HepG2 (cell line): Measurements from ENCODE around the gene JPH4. TPM values are rescaled to one million over a fixed set of nuclear protein-coding genes. Genes with fewer than 3 reads are reported as not detected.
A peak's percentile ranks its signal among the peaks of the same experiment; 100 is the strongest.

ENCODE experiments used
- ATAC-seq: fragments of 200-7000 bp; cut with Tn5 transposase; 3 replicates; pipeline ENCODE4 v1.9.1; 2020; ENCODE audit warnings: mild to moderate bottlenecking, moderate library complexity
- BruUV-seq: library from RNA; stranded (reverse); fragments of 400-500 nt; replicated peaks from 2 replicates; lab custom pipeline; 2021; lab: Mats Ljungman, UMichigan
- CTCF ChIA-PET: fragments of 300-600 bp; formaldehyde crosslinking; extraction: SDS; loops from one replicate; lab custom pipeline; 2021; ENCODE audit warnings: low total read pairs, inconsistent platforms, low intra/inter-chr PET ratio; lab: Yijun Ruan, JAX
- POLR2A ChIA-PET: fragments of 350-600 bp; sonication (Branson Sonifier 250); formaldehyde crosslinking; loops from one replicate; lab custom pipeline; 2020; ENCODE audit warnings: antibody characterized with exemption, inconsistent platforms; lab: Yijun Ruan, JAX
- DNase-seq: peaks from one replicate; pipeline ENCODE4 v3.0.0-alpha.2; 2015; ENCODE audit warnings: low spot score
- FAIRE-seq: peaks from 3 replicates; lab custom pipeline; 2011; peaks lifted over from hg19 to GRCh38; lab: Jason Lieb, UNC
- H2AFZ ChIP-seq: one replicate; pipeline ENCODE4 v1.6.1; 2011; ENCODE audit warnings: low read length, inconsistent platforms
- H3K27ac ChIP-seq: fragments of 300-600 bp; 3 replicates; pipeline ENCODE4 v1.8.0; 2011; ENCODE audit warnings: mixed run types, mild to moderate bottlenecking, mixed read lengths, low read length, inconsistent platforms; ENCODE audit not compliant: insufficient read depth; ENCODE audit errors: extremely low read length
- H3K27me3 ChIP-seq, 2 experiments: fragments of 200-600 bp in 1 of 2; 2 replicates in 1 of 2; 3 replicates in 1 of 2; pipeline versions ENCODE4 v1.6.0 to v1.8.0; 2011; ENCODE audit warnings: low read length in 2 of 2, mild to moderate bottlenecking in 2 of 2, moderate library complexity in 2 of 2, inconsistent platforms in 1 of 2; ENCODE audit not compliant: insufficient read depth in 2 of 2, control insufficient read depth in 1 of 2
- H3K36me3 ChIP-seq, 2 experiments: fragments of 200-600 bp in 1 of 2; replicated peaks in 1 of 2; 2 replicates in 1 of 2; 3 replicates in 1 of 2; pipeline versions ENCODE4 v1.5.1 to v1.8.0; 2011; ENCODE audit warnings: low read length in 2 of 2, inconsistent platforms in 1 of 2; ENCODE audit not compliant: insufficient read depth in 2 of 2, control insufficient read depth in 1 of 2
- H3K4me1 ChIP-seq: 2 replicates; pipeline ENCODE4 v1.5.1; 2012; ENCODE audit warnings: low read length, inconsistent platforms; ENCODE audit not compliant: insufficient read depth
- H3K4me2 ChIP-seq: 2 replicates; pipeline ENCODE4 v1.6.0; 2011; ENCODE audit warnings: low read depth, low read length, inconsistent platforms
- H3K4me3 ChIP-seq, 3 experiments: fragments of 200-600 bp in 1 of 3; sonication (generic), shearing (Covaris generic) in 1 of 3; replicated peaks in 1 of 3; 2 replicates each; pipeline ENCODE4 v1.5.1; 2011 to 2016; ENCODE audit warnings: low read length in 3 of 3, inconsistent platforms in 2 of 3, low read depth in 2 of 3, mild to moderate bottlenecking in 2 of 3, control low read depth in 1 of 3, mixed read lengths in 1 of 3; ENCODE audit not compliant: insufficient read depth in 1 of 3
- H3K79me2 ChIP-seq: one replicate; pipeline ENCODE4 v1.6.1; 2011; ENCODE audit warnings: low read length, inconsistent platforms; ENCODE audit not compliant: insufficient read depth
- H3K9ac ChIP-seq: 2 replicates; pipeline ENCODE4 v1.6.0; 2011; ENCODE audit warnings: mild to moderate bottlenecking, low read depth, low read length, inconsistent platforms; ENCODE audit not compliant: insufficient read depth
- H3K9me3 ChIP-seq: 2 replicates; pipeline ENCODE4 v1.5.1; 2012; ENCODE audit warnings: mild to moderate bottlenecking, low read length
- H4K20me1 ChIP-seq: 2 replicates; pipeline ENCODE4 v1.6.0; 2011; ENCODE audit warnings: inconsistent platforms, mild to moderate bottlenecking, low read length, moderate library complexity; ENCODE audit not compliant: insufficient read depth
- ATF2 ChIP-seq: sonication (generic); formaldehyde crosslinking; IDR thresholded peaks from 2 replicates; pipeline ENCODE4 v1.4.0; 2020; ENCODE audit warnings: missing genetic modification reagents
- BRD4 ChIP-seq: sonication (generic); formaldehyde crosslinking; IDR thresholded peaks from 2 replicates; pipeline ENCODE4 v1.4.0; 2020; ENCODE audit warnings: missing genetic modification reagents
- HNRNPL ChIP-seq: fragments of 200-400 bp; formaldehyde crosslinking; IDR thresholded peaks from 2 replicates; pipeline ENCODE4 v1.6.1; 2017; ENCODE audit warnings: mild to moderate bottlenecking, low read depth, low read length
- IRF2 ChIP-seq: IDR thresholded peaks from 2 replicates; pipeline ENCODE4 v1.6.1; 2018; ENCODE audit warnings: missing genetic modification reagents, missing compliant biosample characterization
- KLF12 ChIP-seq: sonication (generic); formaldehyde crosslinking; IDR thresholded peaks from 2 replicates; pipeline ENCODE4 v1.4.0; 2020; ENCODE audit warnings: missing genetic modification reagents, borderline replicate concordance
- LCORL ChIP-seq, 2 experiments: fragments of 450-650 bp in 1 of 2; sonication (generic) in 1 of 2; formaldehyde crosslinking in 1 of 2; IDR thresholded peaks; 2 replicates each; pipeline versions ENCODE4 v1.5.0 to v1.6.1; 2017 to 2020; ENCODE audit warnings: antibody characterized with exemption in 1 of 2, missing genetic modification reagents in 1 of 2
- MTA1 ChIP-seq: sonication (generic); formaldehyde crosslinking; IDR thresholded peaks from 2 replicates; pipeline ENCODE4 v1.4.0; 2020; ENCODE audit warnings: missing genetic modification reagents, mild to moderate bottlenecking, borderline replicate concordance
- PHF20 ChIP-seq: sonication (generic); formaldehyde crosslinking; IDR thresholded peaks from 2 replicates; pipeline ENCODE4 v1.5.0; 2020; ENCODE audit warnings: mild to moderate bottlenecking, missing genetic modification reagents
- RBM22 ChIP-seq: fragments of 200-400 bp; formaldehyde crosslinking; optimal IDR thresholded peaks from 2 replicates; pipeline ENCODE3; 2017; ENCODE audit warnings: mild to moderate bottlenecking, low read length, moderate library complexity
- SRSF4 ChIP-seq: fragments of 200-400 bp; formaldehyde crosslinking; IDR thresholded peaks from one replicate; pipeline ENCODE4 v1.6.1; 2018; ENCODE audit warnings: mild to moderate bottlenecking, low read depth, low read length, moderate library complexity; ENCODE audit not compliant: poor library complexity, severe bottlenecking
- ZC3H4 ChIP-seq: sonication (generic); formaldehyde crosslinking; IDR thresholded peaks from 2 replicates; pipeline ENCODE4 v1.4.0; 2020; ENCODE audit warnings: missing genetic modification reagents, borderline replicate concordance
- ZNF207 ChIP-seq: fragments of 450-650 bp; IDR thresholded peaks from 2 replicates; pipeline ENCODE4 v1.6.1; 2016; ENCODE audit warnings: antibody characterized with exemption, borderline replicate concordance
- ZNF225 ChIP-seq: sonication (generic); formaldehyde crosslinking; IDR thresholded peaks from 2 replicates; pipeline ENCODE4 v1.4.0; 2020; ENCODE audit warnings: mild to moderate bottlenecking, missing genetic modification reagents
- ZNF382 ChIP-seq: sonication (generic); formaldehyde crosslinking; IDR thresholded peaks from 2 replicates; pipeline ENCODE4 v1.5.0; 2020; ENCODE audit warnings: missing genetic modification reagents, mild to moderate bottlenecking, borderline replicate concordance
- ZNF501 ChIP-seq: sonication (generic); formaldehyde crosslinking; IDR thresholded peaks from 2 replicates; pipeline ENCODE4 v1.5.1; 2020; ENCODE audit warnings: mild to moderate bottlenecking, moderate library complexity, missing genetic modification reagents
- ZNF607 ChIP-seq: sonication (generic); formaldehyde crosslinking; IDR thresholded peaks from 2 replicates; pipeline ENCODE4 v1.5.1; 2020; ENCODE audit warnings: missing genetic modification reagents, mild to moderate bottlenecking, borderline replicate concordance
- ZNF746 ChIP-seq: sonication (generic); formaldehyde crosslinking; IDR thresholded peaks from 2 replicates; pipeline ENCODE4 v1.8.0; 2022; ENCODE audit warnings: mild to moderate bottlenecking, missing genetic modification reagents
- ZNF761 ChIP-seq: sonication (generic); formaldehyde crosslinking; conservative IDR thresholded peaks from 2 replicates; pipeline ENCODE4 v1.4.0; 2020; ENCODE audit warnings: mild to moderate bottlenecking, missing genetic modification reagents
- ZNF839 ChIP-seq: sonication (generic); formaldehyde crosslinking; IDR thresholded peaks from 2 replicates; pipeline ENCODE4 v1.4.0; 2020; ENCODE audit warnings: missing genetic modification reagents, mild to moderate bottlenecking, borderline replicate concordance
- WGBS: methylation state at CpG from one replicate; pipeline ENCODE4 v1.1.6; 2017; ENCODE audit warnings: low lambda C conversion rate; 5-methylcytosine and 5-hydroxymethylcytosine counted together
- in situ Hi-C: cut with HindIII; loops from 2 replicates; pipeline ENCODE4 v1.10.0; 2017; ENCODE audit warnings: low pct_unique_long_range_greater_than_20kb; ENCODE audit not compliant: extremely low pct_ligation_motif_present
- intact Hi-C: fragments of 100-400 bp; cut with micrococcal nuclease; formaldehyde crosslinking; loops from one replicate; pipeline ENCODE4 v1.10.0; 2022; ENCODE audit not compliant: unreplicated experiment
- polyA plus RNA-seq, 8 experiments: library from polyadenylated mRNA; depleted of rRNA in 3 of 8; stranded (reverse) in 7 of 8; unstranded in 1 of 8; fragments of >200 nt; fragmentation: Illumina TruSeq in 4 of 8; extraction: Trizol in 4 of 8; gene quantifications; 2 replicates each; pipeline versions ENCODE4 v1.2.1 to v1.2.3, GENCODE V29; 2011 to 2016; ENCODE audit warnings: low read depth in 4 of 8, missing spikeins in 1 of 8, mixed read lengths in 1 of 8; ENCODE audit not compliant: insufficient read depth in 1 of 8
- total RNA-seq, 5 experiments: library from RNA; depleted of rRNA; stranded (reverse); fragments of >200 nt; fragmentation: Illumina TruSeq; extraction: Trizol; gene quantifications; 2 replicates each; pipeline ENCODE4 v1.2.3, GENCODE V29; 2016; ENCODE audit warnings: low read depth in 1 of 5
- TF ChIP-seq, protein P1 (sequence below): sonication (generic); formaldehyde crosslinking; IDR thresholded peaks from 2 replicates; pipeline ENCODE4 v1.4.0; 2020; ENCODE audit warnings: missing genetic modification reagents, borderline replicate concordance

Gene JPH4
- total and polyA plus RNA-seq, 2 of the 13 experiments (the other 11 are each of a cell fraction or from before 2014, with no cell fraction given) = 0.08 to 0.22 TPM

GRCh38 chr14:23612354-23612732 lies 33.8 kb upstream of the JPH4 start (continued):
- no peak for TF ChIP-seq BRD4 (CRISPR knock-in tag)
- no peak for TF ChIP-seq LCORL (IDR thresholded peaks at IDR 0.05)
- peak; percentile 42; the same call in 1 of the 2 replicates for TF ChIP-seq LCORL (CRISPR knock-in tag; IDR thresholded peaks at IDR 0.05)
- peak; percentile 48; the same call in 1 of the 2 replicates for TF ChIP-seq ZNF225 (CRISPR knock-in tag)
- peak; percentile 48; the same call in 1 of the 2 replicates for TF ChIP-seq ZNF501 (CRISPR knock-in tag)
- TF ChIP-seq ZNF607 = peak; percentile 48; the same call in 1 of the 2 replicates

DNA sequence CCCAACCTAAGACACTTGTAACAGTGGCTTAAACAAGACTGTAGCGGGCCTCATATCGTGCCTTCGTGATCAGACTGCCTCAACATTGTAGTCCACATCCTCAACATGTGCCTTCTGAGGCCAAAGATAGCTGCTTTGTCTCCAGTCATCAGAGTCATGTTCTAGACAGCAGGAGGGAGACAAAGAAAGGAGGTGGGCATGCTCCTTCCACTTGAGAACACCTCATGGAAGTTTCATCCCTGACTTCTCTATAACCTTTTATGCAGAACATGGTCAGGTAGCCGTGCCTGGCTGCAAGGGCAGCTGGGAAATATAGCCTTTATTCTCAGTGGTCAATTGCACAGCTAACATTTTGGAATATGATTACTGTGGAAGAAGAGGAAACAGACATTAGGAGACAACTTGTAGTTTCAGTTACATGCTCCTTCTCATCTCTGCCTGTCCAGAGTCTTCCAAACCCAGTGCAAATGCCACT lies 32.3 kb upstream of the JPH4 start:
- intact Hi-C loops = loop anchor here (1.0 to 5.0 kb wide), 3 partner anchors 9 to 481 kb away; partner anchors contain the start of gene PCK2
- no TSS peak for BruUV-seq
- in situ Hi-C loops = no loop called here
- Histone ChIP-seq H4K20me1 (no peaks in the 10 kb centered on the region), H3K4me2 (peak overlapping the region; percentile 86), H3K9me3 (no peaks in the 10 kb centered on the region), H2AFZ (peak overlapping the region; percentile 3), H3K27ac (peak overlapping the region; percentile 89), H3K36me3 (no peaks in the 10 kb centered on the region), H3K4me1 (peaks cover 100% of the 10 kb centered on the region), H3K9ac (peak overlapping the region; percentile 54), H3K4me3 (no peak overlapping the region; a peak in 1 of 6 replicates), H3K27me3 (no peaks in the 10 kb centered on the region), H3K79me2 (no peaks in the 10 kb centered on the region)
- ATAC-seq = no peak
- FAIRE-seq = no peak
- no peak for DNase-seq
- WGBS = 59% methylated on average over 4 of the region's 4 CpGs
- ChIA-PET POLR2A (interaction anchor here (0.8 to 14.7 kb wide), 23 partner anchors 10 to 604 kb away, joined by 3 to 1105 read pairs (median 5); partner anchors contain the start of genes DCAF11, DHRS2, NGDN and NRL), CTCF (interaction anchor here (2.4 kb wide), 1 partner anchor 21 kb away, joined by 8 read pairs; no protein-coding TSS in a partner anchor)
- TF ChIP-seq MTA1 (no peak), ZNF839 (CRISPR knock-in tag) (no peak), RBM22 (no peak), SRSF4 (no peak), KLF12 (CRISPR knock-in tag) (no peak), ZNF207 (no peak), ZNF746 (no peak), IRF2 (0 out of 2 replicates have a peak, but pooled peaks have one; percentile 7), ZC3H4 (CRISPR knock-in tag) (peak; percentile 81), ZNF761 (no peak), HNRNPL (no peak), PHF20 (CRISPR knock-in tag) (no peak; the same call in 1 of the 2 replicates), ZNF382 (CRISPR knock-in tag) (no peak), ATF2 (CRISPR knock-in tag) (no peak)
- TF ChIP-seq, protein P1, sequence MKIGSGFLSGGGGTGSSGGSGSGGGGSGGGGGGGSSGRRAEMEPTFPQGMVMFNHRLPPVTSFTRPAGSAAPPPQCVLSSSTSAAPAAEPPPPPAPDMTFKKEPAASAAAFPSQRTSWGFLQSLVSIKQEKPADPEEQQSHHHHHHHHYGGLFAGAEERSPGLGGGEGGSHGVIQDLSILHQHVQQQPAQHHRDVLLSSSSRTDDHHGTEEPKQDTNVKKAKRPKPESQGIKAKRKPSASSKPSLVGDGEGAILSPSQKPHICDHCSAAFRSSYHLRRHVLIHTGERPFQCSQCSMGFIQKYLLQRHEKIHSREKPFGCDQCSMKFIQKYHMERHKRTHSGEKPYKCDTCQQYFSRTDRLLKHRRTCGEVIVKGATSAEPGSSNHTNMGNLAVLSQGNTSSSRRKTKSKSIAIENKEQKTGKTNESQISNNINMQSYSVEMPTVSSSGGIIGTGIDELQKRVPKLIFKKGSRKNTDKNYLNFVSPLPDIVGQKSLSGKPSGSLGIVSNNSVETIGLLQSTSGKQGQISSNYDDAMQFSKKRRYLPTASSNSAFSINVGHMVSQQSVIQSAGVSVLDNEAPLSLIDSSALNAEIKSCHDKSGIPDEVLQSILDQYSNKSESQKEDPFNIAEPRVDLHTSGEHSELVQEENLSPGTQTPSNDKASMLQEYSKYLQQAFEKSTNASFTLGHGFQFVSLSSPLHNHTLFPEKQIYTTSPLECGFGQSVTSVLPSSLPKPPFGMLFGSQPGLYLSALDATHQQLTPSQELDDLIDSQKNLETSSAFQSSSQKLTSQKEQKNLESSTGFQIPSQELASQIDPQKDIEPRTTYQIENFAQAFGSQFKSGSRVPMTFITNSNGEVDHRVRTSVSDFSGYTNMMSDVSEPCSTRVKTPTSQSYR = no peak
